HL-60 (cell line): Measurements from ENCODE around the gene SLC24A3.

ENCODE experiments used
- CTCF ChIP-seq: IDR thresholded peaks from one replicate; pipeline ENCODE4 v1.5.1; 2011; ENCODE audit warnings: low read length, control low read depth, inconsistent platforms; ENCODE audit not compliant: insufficient read depth
- GABPA ChIP-seq: IDR thresholded peaks from 2 replicates; pipeline ENCODE4 v1.6.1; 2012; ENCODE audit warnings: low read depth
- REST ChIP-seq: IDR thresholded peaks from 2 replicates; pipeline ENCODE4 v1.6.1; 2012; ENCODE audit warnings: low read depth; ENCODE audit not compliant: insufficient replicate concordance

- TF ChIP-seq CTCF (no peak), REST (no peak), GABPA (no peak)
Measured at GRCh38 chr20:19502169-19502568, 289.7 kb downstream of the SLC24A3 start.
